Adrenal gland (tissue), 5 donors: ENCODE measurements around the gene ITM2C.

Experiments used
- CTCF ChIP-seq, 6 experiments: fragments of 450-650 bp in 4 of 6; fragments of 200-600 bp in 2 of 6; sonication (generic) in 1 of 6; IDR thresholded peaks; 1 replicate in 5 of 6; 2 replicates in 1 of 6; pipeline versions ENCODE4 v1.5.1 to v1.8.0; 2016 to 2021; ENCODE audit warnings: antibody characterized with exemption in 6 of 6, mild to moderate bottlenecking in 2 of 6, moderate library complexity in 1 of 6
- POLR2A ChIP-seq, 2 donors: fragments of 450-650 bp; IDR thresholded peaks; one replicate each; pipeline ENCODE4 v1.6.1; 2017; ENCODE audit warnings: antibody characterized with exemption in 2 of 2, mild to moderate bottlenecking in 2 of 2, moderate library complexity in 1 of 2
- donor health status: DM: no; HTN: no; CAD: no.

- no peak for TF ChIP-seq CTCF (IDR thresholded peaks at IDR 0.05)
- TF ChIP-seq POLR2A (IDR thresholded peaks at IDR 0.05) = no peak
These were observed 58.4 kb downstream of the ITM2C start for GRCh38 chr2:230922951-230923717.
